ENCODE results near the gene PDE4C. TPM values are rescaled to one million over a fixed set of nuclear protein-coding genes. Genes with fewer than 3 reads are reported as not detected.

The PDE4C gene
- total RNA-seq, 3 donors from 2014 or later (not counting 1 experiment from before 2014, with no cell fraction given), result not detected

- Histone ChIP-seq H3K4me1 (ENCODE audit: control insufficient read depth, insufficient read depth, low read length) (peaks cover 44% of the 10 kb centered on the region), H3K27ac (ENCODE audit: low read length) (no peak overlapping the region), H3K27me3 (ENCODE audit: control insufficient read depth, insufficient read depth, low read length) (no peaks in the 10 kb centered on the region), H3K4me3 (ENCODE audit: low read length) (no peak overlapping the region), H3K9me3 (ENCODE audit: control insufficient read depth, insufficient read depth, low read length) (no peaks in the 10 kb centered on the region), H3K36me3 (ENCODE audit: control insufficient read depth, insufficient read depth, low read length) (peaks cover 9% of the 10 kb centered on the region)
- Mint-ChIP-seq H3K4me1 (peaks cover 10 to 26% of the 10 kb centered on the region in 2 donors), H3K9me3 (no peaks in the 10 kb centered on the region), H3K36me3 (no peaks in the 10 kb centered on the region), H3K27ac (no peak overlapping the region), H3K4me3 (no peak overlapping the region), H3K27me3 (ENCODE audit: low read depth in 2 of 2) (no peaks in the 10 kb centered on the region)
- no peak for ATAC-seq
- 91% methylated on average over 18 of the region's 19 CpGs for WGBS (ENCODE audit: insufficient coverage)
- DNase-seq, result no peak
- intact Hi-C loops (cut with micrococcal nuclease), result no loop called here
- TF ChIP-seq CTCF (IDR thresholded peaks at IDR 0.05), result no peak
These were observed 49.6 kb downstream of the PDE4C start for GRCh38 chr19:18176367-18177310.

GRCh38 chr19:18174983-18175382, 51.3 kb downstream of the PDE4C start:
- 84% methylated on average over 11 of the region's 11 CpGs for WGBS (ENCODE audit: insufficient coverage)
- peaks cover 10 to 28% of the 10 kb centered on the region in 2 donors for H3K4me1 Mint-ChIP-seq
- intact Hi-C loops (cut with micrococcal nuclease), result loop anchor here (5.0 kb wide), 1 partner anchor 168 kb away; the partner anchor contains the start of gene ARRDC2
- Histone ChIP-seq H3K4me1 (ENCODE audit: control insufficient read depth, insufficient read depth, low read length) (peaks cover 53% of the 10 kb centered on the region), H3K9me3 (ENCODE audit: control insufficient read depth, insufficient read depth, low read length) (no peaks in the 10 kb centered on the region), H3K4me3 (ENCODE audit: low read length) (peak overlapping the region; percentile 50), H3K36me3 (ENCODE audit: control insufficient read depth, insufficient read depth, low read length) (peaks cover 9% of the 10 kb centered on the region), H3K27ac (ENCODE audit: low read length) (no peak overlapping the region), H3K27me3 (ENCODE audit: control insufficient read depth, insufficient read depth, low read length) (no peaks in the 10 kb centered on the region)
- H3K36me3 Mint-ChIP-seq, result no peaks in the 10 kb centered on the region
- TF ChIP-seq CTCF (IDR thresholded peaks at IDR 0.05), result no peak
- H3K27ac Mint-ChIP-seq, result no peak overlapping the region
- H3K27me3 Mint-ChIP-seq (ENCODE audit: low read depth in 2 of 2), result no peaks in the 10 kb centered on the region
- H3K4me3 Mint-ChIP-seq, result peak overlapping the region; percentile 47
- no peak for DNase-seq
- no peaks in the 10 kb centered on the region for H3K9me3 Mint-ChIP-seq
- ATAC-seq, result no peak

Other genes starting within 250 kb of the PDE4C start
- gene ARRDC2, start 218.3 kb downstream of the PDE4C start, total RNA-seq, result 100 to 1,000 TPM; 110 to 131 (median 121) TPM
- gene IL12RB1, start 139.5 kb downstream of the PDE4C start, total RNA-seq, result 100 to 1,000 TPM in 1 of 3 donors, 10 to 100 TPM in 2; 90.1 to 105 (median 95.7) TPM
- 100 to 1,000 TPM in 2 of 3 donors, 10 to 100 TPM in 1; 84.5 to 101 (median 101) TPM for gene MAST3, start 128.7 kb downstream of the PDE4C start, total RNA-seq
- gene PIK3R2, start 73.3 kb downstream of the PDE4C start, total RNA-seq, result 10 to 100 TPM; 12.3 to 26.4 (median 16.0) TPM
- 100 to 1,000 TPM in 1 of 3 donors, 10 to 100 TPM in 2; 38.2 to 109 (median 89.5) TPM for gene IFI30, start 52.6 kb downstream of the PDE4C start, total RNA-seq
- 1 to 10 TPM; 4.1 to 5.6 (median 4.5) TPM for gene MPV17L2, start 33.2 kb downstream of the PDE4C start, total RNA-seq
- 1 to 10 TPM; 5.2 to 7.8 (median 7.6) TPM for gene RAB3A, start 22.4 kb downstream of the PDE4C start, total RNA-seq
- 10 to 100 TPM; 13.7 to 19.4 (median 15.6) TPM for gene IQCN, start 48.0 kb upstream of the PDE4C start, total RNA-seq
- gene JUND, start 55.2 kb upstream of the PDE4C start, total RNA-seq, result 1,000 to 10,000 TPM; 1,182 to 2,122 (median 1,520) TPM
- gene LSM4, start 96.6 kb upstream of the PDE4C start, total RNA-seq, result 10 to 100 TPM; 42.4 to 60.8 (median 44.8) TPM
- 10 to 100 TPM; 69.1 to 73.3 (median 71.0) TPM for gene PGPEP1, start 114.2 kb upstream of the PDE4C start, total RNA-seq
- 1 to 10 TPM in 1 of 3 donors, under 1 TPM in 1, not detected in 1; 0.85 to 1.5 TPM for gene GDF15, start 159.7 kb upstream of the PDE4C start, total RNA-seq
- gene LRRC25, start 171.2 kb upstream of the PDE4C start, total RNA-seq, result 10 to 100 TPM in 2 of 3 donors, 1 to 10 TPM in 1; 3.9 to 28.2 (median 12.0) TPM
- gene SSBP4, start 193.0 kb upstream of the PDE4C start, total RNA-seq, result 100 to 1,000 TPM; 137 to 169 (median 158) TPM
- 10 to 100 TPM; 39.7 to 53.6 (median 40.1) TPM for gene ISYNA1, start 211.7 kb upstream of the PDE4C start, total RNA-seq